Left ventricle myocardium inferior (tissue), 1 donor: ENCODE results near the gene RASSF4. TPM values are rescaled to one million over a fixed set of nuclear protein-coding genes. Genes with fewer than 3 reads are reported as not detected.
A peak's percentile ranks its signal among the peaks of the same experiment; 100 is the strongest.

ENCODE experiments used
- DNase-seq: peaks from one replicate; pipeline ENCODE4 v3.0.0-alpha.2; 2020
- H3K27ac ChIP-seq: fragments of 200-600 bp; replicated peaks from 2 replicates; pipeline ENCODE4 v1.8.0; 2021
- H3K27me3 ChIP-seq: fragments of 200-600 bp; 2 replicates; pipeline ENCODE4 v1.8.0; 2021; ENCODE audit warnings: low read depth
- H3K36me3 ChIP-seq: fragments of 200-600 bp; 2 replicates; pipeline ENCODE4 v1.8.0; 2021
- H3K4me1 ChIP-seq: fragments of 200-600 bp; 2 replicates; pipeline ENCODE4 v1.8.0; 2021
- H3K4me3 ChIP-seq: fragments of 200-600 bp; 2 replicates; pipeline ENCODE4 v1.8.0; 2021; ENCODE audit warnings: mild to moderate bottlenecking, moderate library complexity
- H3K9me3 ChIP-seq: fragments of 200-600 bp; replicated peaks from 2 replicates; pipeline ENCODE4 v1.8.0; 2021
- CTCF ChIP-seq: fragments of 200-600 bp; IDR thresholded peaks from 2 replicates; pipeline ENCODE4 v1.8.0; 2021; ENCODE audit warnings: antibody characterized with exemption, mild to moderate bottlenecking, borderline replicate concordance
- intact Hi-C: fragments of 100-400 bp; cut with micrococcal nuclease; formaldehyde crosslinking; loops from one replicate; pipeline ENCODE4 v1.11.0; 2022
- total RNA-seq: library from RNA; stranded (reverse); fragmentation: NEBNext Ultra II Directional; extraction: Animal tissue kit (Norgen Biotek cat#: 25700); gene quantifications from one replicate; pipeline ENCODE4 v1.2.1, GENCODE V29; 2021
- donor health status: DM: no; HTN: yes; CAD: no; lungs with severe emphysema.

Gene RASSF4
- total RNA-seq, 1 donor from 2014 or later: 103 TPM

- Histone ChIP-seq H3K27ac (peak overlapping the region; percentile 96), H3K36me3 (peaks cover 27% of the 10 kb centered on the region), H3K4me1 (peaks cover 92% of the 10 kb centered on the region), H3K4me3 (peak overlapping the region; percentile 85), H3K9me3 (no peaks in the 10 kb centered on the region), H3K27me3 (no peaks in the 10 kb centered on the region)
- no peak for DNase-seq
- intact Hi-C loops: no loop called here
- TF ChIP-seq CTCF: peak; percentile 41
Observed at GRCh38 chr10:44966816-44967509, 7.4 kb downstream of the RASSF4 start.

GRCh38 chr10:44967616-44968015 is 8.0 kb downstream of the RASSF4 start:
- Histone ChIP-seq H3K36me3 (peaks cover 34% of the 10 kb centered on the region), H3K27me3 (no peaks in the 10 kb centered on the region), H3K4me3 (peak overlapping the region; percentile 33), H3K27ac (peak overlapping the region; percentile 96), H3K4me1 (peaks cover 91% of the 10 kb centered on the region), H3K9me3 (no peaks in the 10 kb centered on the region)
- no peak for TF ChIP-seq CTCF
- DNase-seq: no peak
- intact Hi-C loops: no loop called here

- intact Hi-C loops: no loop called here
- Histone ChIP-seq H3K27ac (peak overlapping the region; percentile 96), H3K4me3 (peak overlapping the region; percentile 33), H3K9me3 (no peaks in the 10 kb centered on the region), H3K36me3 (peaks cover 38% of the 10 kb centered on the region), H3K27me3 (no peaks in the 10 kb centered on the region), H3K4me1 (peaks cover 91% of the 10 kb centered on the region)
- DNase-seq: no peak
- no peak for TF ChIP-seq CTCF
Observed at GRCh38 chr10:44968091-44968490, 8.5 kb downstream of the RASSF4 start.

GRCh38 chr10:44968500-44969400 is 9.1 kb downstream of the RASSF4 start:
- H3K9me3 ChIP-seq: no peaks in the 10 kb centered on the region
- H3K4me1 ChIP-seq: peaks cover 91% of the 10 kb centered on the region
- H3K27me3 ChIP-seq: no peaks in the 10 kb centered on the region
- intact Hi-C loops: no loop called here
- peak overlapping the region; percentile 33 for H3K4me3 ChIP-seq
- H3K27ac ChIP-seq: peak overlapping the region; percentile 96
- TF ChIP-seq CTCF: no peak
- DNase-seq: no peak
- H3K36me3 ChIP-seq: peaks cover 43% of the 10 kb centered on the region

- peaks cover 43% of the 10 kb centered on the region for H3K36me3 ChIP-seq
- H3K27ac ChIP-seq: peak overlapping the region; percentile 96
- peaks cover 91% of the 10 kb centered on the region for H3K4me1 ChIP-seq
- no peaks in the 10 kb centered on the region for H3K27me3 ChIP-seq
- intact Hi-C loops: no loop called here
- H3K9me3 ChIP-seq: no peaks in the 10 kb centered on the region
- no peak overlapping the region for H3K4me3 ChIP-seq
- no peak for TF ChIP-seq CTCF
- peak; percentile 66 for DNase-seq
Observed at GRCh38 chr10:44969854-44970253, 10.3 kb downstream of the RASSF4 start.
